ENCODE measurements around the gene ZNF668.
"Not testable (repeated sequence)": the region's sequence is repeated elsewhere in the genome, so short reads cannot be mapped to it uniquely, and the experiment has no call there.

Gene ZNF668

DNA sequence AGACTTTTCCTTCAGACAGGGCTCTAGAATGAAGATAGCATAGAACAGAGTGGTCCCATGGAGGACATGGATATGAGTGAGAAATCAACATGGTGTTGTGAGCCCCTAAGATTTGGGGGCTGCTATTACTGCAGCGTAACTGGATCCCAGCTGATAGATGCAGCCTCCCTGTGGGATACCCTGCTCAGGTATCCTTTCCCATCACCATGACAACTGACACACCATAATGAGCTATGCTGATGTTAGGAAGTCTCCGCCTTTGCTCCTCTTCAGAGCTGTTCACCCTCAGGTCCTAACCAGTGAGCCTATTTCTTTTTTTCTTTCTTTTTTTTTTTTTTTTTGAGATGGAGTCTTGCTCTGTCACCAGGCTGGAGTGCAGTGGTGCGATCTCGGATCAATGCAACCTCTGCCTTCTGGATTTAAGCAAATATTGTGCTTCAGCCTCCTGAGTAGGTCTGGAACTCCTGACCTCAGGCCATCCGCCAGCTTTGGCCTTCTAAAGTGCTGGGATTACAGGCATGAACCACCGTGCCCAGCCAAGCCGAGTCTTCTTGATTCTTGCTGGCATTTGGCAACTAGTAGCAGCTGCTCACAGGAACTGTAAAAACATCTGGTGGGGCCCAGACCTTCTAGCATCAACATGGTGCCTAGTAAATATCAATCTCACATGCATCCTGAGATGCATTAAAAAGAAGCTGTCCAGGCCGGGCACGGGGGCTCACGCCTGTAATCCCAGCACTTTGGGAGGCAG is 23.6 kb downstream of the ZNF668 start:
- DNase-seq, result no peak

DNA sequence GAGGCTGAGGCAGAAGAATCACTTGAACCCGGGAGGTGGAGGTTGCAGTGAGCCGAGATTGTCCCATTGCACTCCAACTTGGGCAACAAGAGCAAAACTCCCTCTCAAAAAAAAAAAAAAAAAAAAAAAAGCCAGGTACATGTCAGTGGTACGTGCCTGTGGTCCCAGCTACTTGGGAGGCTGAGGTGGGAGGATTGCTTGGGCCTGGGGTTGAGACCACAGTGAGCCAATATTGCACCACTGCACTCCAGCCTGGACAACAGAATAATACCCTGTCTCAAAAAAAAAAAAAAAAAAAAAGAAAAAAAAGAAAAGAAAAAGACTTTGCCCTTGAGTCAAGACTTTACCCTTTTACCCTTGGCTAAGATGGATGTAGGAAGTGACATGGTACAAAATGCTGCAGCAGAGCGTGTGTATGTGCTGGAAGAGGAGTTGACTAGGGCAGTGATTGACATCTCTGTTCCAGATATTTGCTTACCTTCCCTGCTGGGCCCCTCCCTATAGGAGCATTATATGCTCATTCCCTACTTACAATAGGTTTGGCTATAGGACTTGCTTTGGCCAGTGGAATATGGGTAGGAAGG is 30.1 kb downstream of the ZNF668 start:
- no peak for DNase-seq

DNA sequence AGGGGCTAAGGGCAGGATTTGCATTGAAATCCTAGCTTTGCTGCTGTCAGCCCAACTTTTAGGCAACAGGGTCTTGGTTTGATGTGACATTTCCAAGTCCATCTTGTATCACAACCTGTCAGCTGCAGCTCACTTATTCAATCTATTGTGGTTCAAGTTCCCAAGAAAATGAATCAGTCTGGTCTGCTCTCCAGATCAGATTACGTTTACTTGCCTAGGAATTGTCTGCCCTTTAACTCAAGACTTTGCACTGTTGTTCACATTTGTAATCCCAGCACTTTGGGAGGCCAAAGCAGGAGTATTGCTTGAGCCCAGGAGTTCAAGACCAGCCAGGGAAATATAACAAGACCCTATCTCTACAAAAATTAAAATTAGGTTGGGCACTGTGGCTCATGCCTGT is 30.7 kb downstream of the ZNF668 start:
- no peak for DNase-seq

DNA sequence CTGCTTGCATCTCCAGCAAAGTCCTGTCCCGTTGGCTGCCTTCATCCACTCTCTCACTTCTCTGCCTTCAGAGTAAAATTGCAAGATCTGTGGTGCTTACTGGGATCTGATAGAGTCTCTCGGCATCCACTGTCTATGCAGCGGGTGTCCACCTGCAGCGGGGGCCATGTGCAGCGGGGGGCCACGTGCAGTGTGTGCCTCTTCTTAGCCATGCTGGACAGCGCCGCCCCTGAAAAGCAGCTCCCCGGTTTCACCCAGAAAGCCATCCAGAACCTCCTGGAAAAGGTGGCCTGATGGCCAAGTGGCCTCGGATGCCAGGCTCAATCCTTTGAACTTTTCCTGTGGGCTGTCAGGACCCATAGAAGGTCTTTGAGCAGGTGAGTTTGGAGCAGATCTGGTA is 31.2 kb downstream of the ZNF668 start:
- DNase-seq, result no peak

DNA sequence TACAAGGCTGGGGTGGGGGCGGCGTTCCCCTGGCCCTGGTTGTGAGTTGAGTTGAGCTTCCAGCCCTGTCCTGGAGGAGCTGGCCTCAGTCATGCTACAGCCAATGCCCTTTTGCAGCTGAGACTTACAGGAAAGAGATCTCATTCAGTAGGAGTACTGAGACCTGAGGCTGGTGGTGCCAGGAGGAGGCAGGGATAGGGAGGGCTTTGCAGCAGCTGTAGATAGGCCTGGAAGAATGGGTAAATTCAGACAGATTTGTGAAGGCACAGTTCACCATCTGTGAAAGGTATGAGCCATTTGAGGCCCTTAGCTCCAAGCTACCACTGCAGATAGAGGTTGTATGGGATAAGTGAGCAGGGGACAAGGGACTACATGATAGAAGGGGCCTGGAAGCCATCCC is 35.0 kb downstream of the ZNF668 start:
- DNase-seq, result no peak

DNA sequence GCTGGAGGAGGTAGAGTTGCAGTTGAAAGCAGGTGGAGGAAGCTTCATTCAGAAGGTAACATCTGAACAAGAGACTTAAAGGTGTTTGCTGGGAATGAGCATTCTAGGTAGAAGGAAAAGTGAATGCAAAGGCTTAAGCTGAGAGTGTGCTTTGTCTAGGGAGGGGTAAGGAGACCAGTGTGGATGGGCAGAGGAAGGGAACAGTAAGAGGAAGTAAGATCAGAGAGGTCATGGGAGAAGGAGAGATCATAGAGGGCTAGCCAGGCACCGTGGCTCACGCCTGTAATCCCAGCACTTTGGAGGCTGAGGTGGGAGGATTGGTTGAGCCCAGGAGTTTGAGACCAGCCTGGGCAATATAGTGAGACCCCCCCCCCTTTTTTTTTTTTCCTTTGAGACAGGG is 37.3 kb downstream of the ZNF668 start:
- DNase-seq, result no peak

DNA sequence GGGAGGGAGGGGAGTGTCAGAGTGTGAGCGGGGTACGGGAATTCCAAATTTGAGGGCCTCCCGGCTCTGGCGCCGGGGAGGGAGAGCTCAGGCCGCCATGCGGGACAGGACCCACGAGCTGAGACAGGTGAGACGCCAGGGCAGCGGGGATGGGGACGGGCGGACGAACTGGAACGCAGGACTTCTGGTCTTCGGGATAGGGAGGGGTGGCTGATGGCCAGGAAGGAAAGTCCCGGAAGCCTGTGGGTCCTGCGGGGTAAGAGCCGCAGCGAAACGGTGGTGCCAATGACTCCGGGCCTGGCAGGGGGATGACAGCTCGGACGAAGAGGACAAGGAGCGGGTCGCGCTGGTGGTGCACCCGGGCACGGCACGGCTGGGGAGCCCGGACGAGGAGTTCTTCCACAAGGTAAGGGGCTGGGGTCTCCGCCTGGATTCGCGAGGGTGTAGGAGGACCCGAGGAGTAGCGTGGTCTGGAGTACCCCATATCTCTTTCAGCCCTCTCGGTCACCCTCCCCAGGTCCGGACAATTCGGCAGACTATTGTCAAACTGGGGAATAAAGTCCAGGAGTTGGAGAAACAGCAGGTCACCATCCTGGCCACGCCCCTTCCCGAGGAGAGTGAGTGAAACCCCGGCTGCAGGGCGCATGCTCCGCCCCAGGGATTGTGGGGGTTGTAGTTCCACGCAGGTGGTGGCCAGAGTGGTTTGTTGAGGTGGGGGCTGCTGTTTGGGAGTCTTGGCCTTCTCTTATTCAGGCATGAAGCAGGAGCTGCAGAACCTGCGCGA is 40.1 kb downstream of the ZNF668 start:
- peak; percentile 48 for DNase-seq

DNA sequence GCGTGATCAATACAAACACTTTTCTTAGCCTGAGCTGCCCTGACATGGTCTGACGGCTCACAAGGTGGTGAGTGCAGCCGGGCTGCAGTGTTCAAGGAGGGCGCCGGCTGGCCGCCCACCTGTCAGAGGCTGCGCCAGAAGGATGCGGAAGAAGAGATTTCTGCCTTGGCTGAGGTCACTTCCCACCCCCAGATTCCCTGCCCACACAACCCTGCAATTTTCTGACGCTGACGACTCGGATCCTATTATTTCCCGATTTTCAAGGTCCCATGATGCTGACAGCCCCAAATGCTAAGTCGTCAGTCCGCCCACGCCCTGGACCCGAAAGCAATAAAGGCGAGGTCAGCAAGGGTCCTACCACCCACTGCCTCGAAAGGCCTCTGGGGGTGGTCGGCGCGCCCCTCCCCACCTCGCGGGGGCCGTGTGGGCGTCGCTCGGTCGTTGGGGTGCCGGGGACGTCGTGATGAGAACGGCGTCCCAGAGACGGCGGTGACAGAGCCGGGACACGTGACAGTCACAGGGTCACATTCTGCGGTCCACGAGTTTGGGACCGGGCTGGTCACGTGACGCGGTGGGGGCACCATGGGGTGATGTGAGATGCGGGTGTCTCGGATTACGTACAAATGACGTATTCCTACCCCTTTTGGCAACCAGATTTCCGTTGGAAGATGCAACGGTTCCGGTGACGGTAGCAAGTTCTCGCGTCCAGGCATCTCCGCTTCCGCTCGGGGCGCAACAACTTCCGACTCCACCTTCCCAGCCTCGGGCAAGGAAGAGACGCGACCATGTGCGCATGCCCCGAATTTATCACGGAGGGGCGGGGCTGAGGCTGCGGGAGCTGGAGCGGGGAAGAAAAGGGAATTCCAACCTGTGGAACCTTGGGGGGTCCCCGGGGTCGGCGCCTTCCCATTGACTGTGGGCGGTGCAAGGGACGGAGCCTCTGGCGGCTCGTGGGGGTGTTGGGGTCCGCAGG is 41.0 kb downstream of the ZNF668 start, which contains the start of gene STX4:
TSS of gene STX4 (plus strand) at position 823 of the 973 bp plus-strand sequence. CDS start 248 bp downstream, outside the sequence.
- peak; percentile 76 for DNase-seq

DNA sequence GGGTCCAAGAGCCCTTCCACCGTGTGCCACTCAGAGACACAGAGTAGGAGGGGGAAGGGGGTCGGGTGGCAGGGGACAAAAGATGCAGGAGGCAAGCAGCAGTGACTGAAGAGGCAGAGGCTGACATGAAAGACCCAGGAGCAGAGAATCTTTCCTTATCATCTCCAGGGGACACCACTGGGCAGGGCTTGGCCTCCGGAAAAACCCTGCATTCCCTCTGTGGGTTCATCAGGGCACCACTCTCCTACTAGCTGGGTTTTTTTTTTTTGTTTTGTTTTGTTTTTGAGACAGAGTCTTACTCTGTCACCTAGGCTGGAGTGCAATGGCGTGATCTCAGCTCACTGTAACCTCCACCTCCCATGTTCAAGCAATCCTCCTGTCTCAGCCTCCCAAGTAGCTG is 42.8 kb downstream of the ZNF668 start:
- DNase-seq, result no peak

DNA sequence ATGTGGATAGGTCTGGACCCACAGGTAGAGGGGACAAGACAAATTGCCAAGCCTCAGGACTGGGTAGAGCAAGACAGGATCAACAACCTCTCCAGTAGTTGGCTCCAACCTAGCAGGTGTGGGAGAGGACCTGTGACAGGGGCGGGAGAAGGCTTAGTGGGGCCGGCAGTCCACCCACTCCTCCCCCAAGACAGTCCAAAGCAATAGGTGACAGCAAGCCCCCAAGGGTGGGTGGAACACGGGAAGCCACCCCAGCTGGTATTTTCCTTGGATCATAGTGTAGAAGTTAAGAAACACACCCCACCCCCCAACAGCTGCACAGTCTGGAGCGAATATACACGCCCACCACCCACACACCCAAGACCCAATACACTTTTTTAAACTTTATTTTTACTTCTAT is 44.8 kb downstream of the ZNF668 start:
- no peak for DNase-seq

DNA sequence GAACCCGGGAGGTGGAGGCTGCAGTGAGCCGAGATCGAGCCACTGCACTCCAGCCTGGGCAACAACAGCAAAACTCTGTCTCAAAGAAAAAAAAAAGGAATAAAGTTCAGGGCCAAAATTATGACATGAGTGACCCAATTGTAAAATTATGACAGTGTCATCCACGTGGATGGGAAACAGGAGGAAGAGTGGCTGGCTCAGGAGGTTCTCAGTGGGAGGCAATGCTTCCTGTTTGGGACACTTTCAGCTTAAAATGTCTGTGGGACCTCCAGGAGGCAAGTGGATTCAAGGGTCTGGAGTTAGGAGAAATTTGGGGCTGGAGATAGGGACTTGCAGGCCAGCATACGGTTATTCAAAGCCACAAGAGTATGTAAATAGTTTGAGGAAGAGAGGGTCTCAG is 48.7 kb downstream of the ZNF668 start:
- DNase-seq, result no peak

DNA sequence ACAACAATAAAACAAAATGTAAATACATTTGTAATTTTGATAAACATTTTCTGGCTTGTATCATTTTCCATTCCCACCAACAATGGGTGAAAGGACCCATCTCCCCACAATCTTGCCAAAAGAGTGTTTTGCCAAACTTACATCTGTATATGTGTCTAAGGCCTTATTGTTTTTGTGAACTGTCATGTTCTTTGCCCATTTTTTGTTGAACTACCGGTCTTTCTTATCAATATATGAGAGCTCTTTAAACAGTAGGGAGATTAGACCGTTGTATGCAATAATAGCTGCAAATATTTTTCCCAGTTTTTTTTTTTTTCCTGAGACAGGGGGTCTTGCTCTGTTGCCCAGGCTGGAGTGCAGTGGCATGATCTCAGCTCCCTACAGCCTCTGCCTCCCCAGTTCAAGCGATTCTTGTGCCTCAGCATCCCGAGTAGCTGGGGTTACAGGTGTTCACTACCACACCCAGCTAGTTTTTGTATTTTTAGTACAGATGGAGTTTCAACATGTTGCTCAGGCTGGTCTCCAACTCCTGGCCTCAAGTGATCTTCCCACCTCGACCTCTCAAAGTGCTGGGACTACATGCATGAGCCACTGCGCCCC is 50.3 kb downstream of the ZNF668 start:
- no peak for DNase-seq

DNA sequence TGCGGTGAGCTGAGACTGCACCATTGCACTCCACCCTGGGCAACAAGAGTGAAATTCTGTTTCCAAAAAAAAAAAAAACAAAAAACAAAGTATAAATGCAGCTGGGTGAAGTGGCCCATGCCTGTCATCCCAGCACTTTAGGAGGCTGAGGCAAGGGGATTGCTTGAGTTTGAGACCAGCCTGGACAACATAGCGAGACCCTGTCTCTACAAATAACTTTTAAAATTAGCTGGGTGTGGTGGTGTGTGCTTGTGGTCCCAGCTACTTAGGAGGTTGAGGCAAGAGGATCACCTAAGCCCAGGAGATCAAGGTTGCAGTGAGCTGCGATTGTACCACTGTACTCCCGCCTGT is 50.8 kb downstream of the ZNF668 start:
- no peak for DNase-seq

DNA sequence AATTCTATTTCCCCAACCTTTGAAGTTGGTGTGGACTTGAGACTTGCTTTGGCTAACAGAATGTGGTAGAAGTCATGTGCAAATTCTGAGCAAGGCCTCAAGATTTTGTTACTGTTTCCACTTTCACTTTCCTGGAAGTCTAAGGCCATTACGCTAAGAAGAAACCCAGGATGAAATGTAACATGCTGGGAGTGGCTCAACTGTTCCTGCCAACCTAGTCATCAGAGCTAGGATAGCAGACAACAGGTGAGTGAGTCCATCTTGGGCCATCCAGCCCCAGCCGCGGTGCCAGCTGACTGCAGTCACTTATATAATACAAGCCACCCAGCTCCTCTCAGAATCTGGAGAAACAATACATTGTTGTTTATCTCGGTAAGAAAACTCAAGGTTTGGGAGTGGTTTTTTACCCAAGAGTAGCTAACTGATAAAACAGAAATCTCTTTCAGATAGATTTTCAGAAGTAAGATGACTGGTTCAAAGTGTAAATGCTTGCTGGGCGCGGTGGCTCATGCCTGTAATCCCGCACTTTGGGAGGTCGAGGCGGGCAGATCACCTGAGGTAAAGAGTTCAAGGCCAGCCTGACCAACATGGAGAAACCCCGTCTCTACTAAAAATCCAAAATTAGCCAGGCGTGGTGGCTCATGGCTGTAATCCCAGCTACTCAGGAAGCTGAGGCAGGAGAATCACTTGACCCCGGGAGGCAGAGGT is 51.3 kb downstream of the ZNF668 start:
- no peak for DNase-seq

DNA sequence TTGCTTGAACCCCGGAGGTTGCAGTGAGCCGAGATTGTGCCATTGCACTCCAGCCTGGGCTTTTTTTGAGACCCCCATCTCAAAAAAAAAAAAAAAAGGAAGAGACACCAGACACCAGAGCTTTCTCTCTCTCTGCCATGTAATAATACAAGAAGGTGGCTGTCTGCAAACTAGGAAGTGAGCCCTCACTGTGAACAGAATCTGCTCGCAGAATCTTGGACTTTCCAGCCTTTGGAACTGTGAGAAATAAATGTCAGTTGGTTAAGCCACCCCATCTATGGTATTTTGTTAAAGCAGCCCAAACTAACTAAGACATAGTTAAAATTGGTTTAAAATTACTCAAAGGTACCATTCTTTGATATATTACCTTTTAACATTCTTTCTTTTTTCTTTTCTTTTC is 53.5 kb downstream of the ZNF668 start:
- no peak for DNase-seq

DNA sequence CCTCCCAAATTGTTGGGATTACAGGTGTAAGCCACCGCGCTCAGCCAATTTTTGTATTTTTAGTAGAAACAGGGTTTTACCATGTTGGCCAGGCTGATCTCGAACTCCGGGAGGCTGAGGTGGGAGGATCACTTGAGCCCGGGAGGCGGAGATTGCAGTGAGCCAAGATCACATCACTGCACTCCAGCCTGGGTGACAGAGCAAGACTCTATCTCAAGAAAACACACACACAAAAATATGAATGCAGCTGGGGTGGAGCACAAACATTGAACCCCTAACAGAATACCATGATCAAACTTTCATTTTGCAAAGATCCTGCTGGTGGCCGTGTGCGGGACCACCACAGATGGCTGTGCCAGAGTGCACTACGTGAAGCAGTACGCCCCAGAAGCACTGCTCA is 56.3 kb downstream of the ZNF668 start:
- not testable (repeated sequence) for DNase-seq

DNA sequence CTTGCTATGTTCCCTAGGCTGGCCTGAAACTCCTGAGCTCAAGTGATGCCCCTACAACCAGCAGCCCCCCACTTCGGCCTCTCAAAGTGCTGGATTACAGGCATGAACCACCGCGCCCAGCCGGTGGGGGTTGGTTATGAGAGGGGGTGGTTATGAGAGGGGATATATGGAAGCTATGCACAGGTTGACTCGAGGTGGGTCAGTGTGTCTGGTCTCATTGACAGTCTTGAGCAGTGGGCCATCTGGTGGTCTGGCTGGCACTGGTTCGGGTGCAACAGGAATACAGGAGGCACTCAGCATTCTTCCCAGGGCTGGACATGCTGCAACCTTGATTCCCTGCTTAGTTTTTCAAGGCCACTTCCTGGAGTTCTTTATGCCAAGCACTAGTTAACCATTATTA is 58.0 kb downstream of the ZNF668 start:
- DNase-seq, result no peak

DNA sequence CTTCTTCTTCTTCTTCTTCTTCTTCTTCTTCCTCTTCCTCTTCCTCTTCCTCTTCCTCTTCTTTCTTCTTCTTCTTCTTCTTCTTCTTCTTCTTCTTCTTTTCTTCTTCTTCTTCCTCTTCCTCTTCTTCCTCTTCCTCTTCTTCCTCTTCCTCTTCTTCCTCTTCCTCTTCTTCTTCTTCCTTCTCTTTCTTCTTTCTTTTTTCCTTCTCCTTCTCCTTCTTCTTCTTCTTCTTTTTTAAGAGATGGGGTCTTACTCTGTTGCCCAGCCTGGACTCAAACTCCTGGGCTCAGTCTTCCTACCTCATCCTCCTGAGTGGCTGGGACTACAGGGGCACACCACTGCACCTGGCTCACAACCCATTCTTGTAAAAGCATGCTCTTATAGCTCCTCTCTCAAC is 60.7 kb downstream of the ZNF668 start:
- not testable (repeated sequence) for DNase-seq

DNA sequence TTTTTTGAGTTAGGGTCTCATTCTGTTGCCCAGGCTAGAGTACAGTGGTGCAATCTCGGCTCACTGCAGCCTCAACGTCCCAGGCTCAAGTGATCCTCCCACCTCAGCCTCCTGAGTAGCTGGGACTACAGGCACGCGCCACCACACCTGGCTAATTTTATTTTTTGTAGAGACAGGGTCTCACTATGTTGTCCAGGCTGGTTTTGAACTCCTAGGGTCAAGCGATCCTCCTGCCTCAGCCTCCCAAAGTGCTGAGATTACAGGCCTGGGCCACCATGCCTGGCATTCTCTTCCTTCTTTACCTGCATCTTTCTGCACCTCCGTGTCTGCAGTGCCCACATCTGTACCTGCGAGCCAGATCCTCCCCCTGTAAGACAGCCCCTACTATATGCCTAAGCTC is 62.2 kb downstream of the ZNF668 start:
- DNase-seq, result not testable (repeated sequence)
